NCI-H446 (cell line): ENCODE results near the gene CCDC57.

Source experiments
- DNase-seq, 2 experiments: peaks; one replicate each; lab custom pipeline; 2025; lab: John Stamatoyannopoulos, UW

The CCDC57 gene

DNA sequence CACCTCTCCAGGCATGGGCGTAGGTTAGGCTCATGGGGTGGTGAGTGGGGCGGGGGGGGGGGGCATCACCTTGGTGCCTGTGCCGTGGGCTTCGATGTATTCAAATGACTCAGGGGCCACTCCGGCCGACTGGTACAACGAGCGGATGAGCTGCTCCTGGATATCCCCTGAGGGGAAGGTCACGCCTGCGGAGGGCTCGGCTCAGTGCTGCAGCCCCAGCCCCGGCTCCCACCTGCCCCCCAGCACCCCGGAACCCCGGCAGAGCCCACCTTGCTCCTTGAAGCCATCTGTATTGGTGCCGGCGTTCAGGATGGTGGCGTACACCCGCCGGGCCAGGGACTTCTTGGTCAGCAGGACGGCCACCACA lies 120.0 kb downstream of the CCDC57 start:
- no peak for DNase-seq

DNA sequence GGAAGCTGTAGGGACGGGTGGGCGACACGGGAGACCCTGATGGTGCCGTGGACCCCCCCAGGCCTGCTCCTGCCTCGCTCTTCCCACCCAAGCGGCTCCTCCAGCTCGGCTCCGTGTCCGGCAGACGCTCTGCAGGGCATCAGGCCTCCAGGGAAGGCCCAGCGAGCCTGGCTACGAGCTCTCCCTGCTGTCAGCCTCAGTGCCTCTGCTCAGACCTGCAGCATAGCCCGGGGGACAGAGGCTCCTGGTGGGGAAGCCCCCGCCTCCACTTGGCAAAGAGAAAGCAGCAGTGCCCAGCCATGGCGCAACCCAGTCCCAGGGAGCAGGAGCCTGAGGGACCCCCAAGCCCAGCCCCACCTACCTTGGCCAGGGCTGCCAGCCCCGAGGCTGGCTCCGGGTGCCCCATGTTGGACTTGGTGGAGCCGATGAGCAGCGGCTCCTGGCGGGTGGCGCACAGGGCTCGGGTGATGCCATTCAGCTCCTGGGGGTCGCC lies 120.5 kb downstream of the CCDC57 start:
- DNase-seq, result no peak

DNA sequence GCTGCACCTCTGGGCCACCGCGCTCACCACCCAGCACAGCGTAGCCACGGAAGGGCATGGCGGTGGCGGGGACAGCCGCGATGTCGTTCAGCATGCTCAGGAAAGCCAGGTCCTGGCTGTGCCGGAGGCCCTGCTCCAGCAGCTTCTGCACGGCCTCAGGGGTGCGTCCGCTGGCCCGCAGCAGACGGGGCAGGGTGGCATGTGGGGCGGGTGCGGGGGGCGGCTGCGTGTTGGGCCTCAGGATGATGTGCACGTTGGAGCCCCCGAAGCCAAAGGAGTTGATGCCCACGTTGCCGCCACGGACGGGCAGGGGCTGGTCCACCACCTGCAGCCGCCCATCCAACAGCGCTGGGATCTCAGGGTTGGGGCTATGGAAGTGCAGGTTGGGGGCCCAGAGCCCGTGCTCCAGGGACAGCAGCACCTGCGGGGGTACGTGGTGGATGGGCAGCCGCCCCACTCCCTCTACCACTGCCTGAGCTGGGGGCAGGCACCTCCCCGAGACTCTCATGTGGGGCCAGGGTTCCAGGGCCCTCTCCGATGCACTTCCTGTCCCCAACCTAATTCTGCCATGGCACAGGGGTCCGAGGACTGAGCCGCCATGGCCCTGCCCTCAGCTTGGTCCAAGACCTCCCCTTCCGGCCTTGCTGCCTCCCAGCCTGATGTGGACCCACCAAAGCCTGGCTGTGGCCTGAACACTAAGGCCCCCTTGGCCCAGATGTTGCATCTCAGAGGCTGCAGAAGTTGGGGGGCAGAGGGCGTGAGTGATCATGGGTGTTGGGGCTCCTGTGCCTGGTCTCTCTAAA lies 121.2 kb downstream of the CCDC57 start:
- DNase-seq, result no peak

DNA sequence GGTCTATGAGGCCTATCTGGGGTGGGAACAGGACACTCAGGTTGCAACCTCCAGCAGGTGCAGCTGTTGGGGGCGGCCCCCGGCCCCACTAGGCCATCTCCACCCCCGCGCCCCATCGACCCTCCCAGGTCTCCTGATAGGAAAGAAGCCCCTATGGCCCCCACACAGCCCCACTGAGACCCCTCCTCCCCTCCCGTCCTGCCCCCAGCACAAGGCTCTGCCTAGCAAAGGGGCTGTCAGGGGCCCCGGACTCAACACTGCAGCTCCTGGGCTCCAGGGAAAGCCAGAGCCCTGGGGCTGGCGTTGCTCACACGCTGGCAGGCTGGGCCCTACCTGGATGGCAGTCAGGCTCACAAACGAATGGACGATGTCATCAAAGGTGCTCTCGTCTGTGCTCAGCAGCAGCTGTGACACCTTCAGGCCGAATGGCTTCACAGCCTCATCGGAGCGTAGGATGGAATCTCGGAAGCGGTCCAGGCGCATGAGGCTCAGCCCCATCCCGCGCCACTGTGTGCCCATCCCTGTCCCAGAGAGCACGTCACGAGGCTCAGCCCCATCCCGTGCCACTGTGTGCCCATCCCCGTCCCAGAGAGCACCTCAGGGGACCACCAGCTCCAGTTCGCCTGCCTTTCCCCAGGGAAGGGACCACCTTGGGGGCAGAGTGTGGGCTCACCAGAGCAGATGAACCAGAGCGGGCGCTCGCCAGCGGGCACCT lies 121.9 kb downstream of the CCDC57 start:
- no peak for DNase-seq

DNA sequence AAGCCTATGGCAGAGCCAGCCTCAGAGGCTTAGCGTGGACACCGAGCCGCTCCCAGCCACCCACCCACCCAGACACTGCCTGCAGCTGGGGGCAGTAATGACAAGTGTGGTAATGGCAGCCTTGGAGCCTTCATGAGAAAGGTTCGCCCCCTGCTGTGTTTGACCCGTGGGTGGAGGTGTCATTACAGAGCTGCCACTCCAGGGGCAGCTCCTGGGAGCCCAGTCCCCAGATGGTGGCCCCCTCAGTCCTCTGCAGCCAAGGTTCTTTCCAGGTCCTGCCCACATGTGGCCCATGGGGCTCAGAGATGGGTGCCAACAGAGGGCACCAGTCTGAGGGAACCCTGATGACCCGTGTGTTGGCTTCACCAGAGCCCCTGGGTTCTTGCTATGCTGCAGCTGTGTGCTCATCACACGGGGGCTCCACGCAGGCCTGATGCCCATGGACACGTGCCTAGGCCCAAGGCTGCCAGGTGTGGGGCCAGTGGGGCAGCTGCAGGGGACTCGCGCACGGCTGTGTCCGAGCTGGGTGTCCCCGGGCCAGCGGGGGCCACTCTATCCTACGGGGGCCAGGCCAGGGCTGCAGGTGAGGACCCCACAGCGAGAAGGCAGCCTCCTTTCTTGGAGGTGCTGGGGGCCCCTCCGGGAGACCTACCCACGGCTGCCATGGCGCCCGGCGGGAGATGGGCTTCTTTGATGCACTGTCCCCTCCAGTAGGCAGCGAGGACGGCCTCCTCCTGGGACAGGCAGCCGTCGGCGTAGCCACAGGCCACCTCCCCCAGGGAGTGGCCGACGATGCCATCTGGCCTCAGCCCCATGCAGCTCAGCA lies 122.7 kb downstream of the CCDC57 start:
- no peak for DNase-seq

DNA sequence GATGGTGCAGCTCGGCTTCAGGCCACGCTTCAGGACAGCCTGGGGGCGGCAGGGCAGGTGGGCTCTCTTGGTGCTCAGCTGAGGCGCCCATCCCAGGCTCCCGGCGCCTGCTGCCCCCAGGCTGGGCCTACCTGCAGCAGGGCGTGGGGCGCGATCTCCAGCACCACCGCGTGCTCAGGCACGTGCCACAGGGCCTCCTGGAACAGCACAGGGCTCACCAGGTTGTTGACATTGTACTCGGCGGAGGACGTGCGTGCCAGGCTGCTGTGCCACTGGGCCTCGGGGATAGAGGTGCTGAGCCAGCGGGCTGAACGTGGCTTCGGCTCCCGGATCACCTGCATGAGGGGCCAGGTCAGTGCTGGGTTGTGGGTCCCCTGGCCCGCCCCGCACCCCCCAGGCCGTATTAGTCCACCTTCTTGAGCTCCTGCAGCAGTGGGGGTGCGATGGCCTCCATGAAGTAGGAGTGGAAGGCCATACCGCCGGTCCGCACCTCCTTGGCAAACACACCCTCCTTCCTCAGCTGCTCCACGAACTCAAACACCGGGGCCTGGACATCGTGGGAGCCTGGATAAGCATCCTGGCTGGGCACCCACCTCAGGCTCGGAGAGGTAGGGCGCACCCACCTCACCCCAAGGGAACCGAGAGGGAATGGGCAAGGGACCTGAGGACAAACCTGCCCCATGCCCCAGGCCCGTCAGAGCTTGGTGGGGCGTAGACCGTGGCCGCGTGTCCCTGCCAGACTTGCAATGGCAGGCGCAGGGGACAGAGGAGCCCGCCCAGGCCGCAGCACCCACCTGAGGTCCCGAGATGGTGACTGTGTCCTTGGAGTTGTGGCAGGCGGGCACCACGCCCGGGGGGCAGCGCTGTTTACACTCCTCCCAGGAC lies 123.6 kb downstream of the CCDC57 start:
- DNase-seq, result no peak

DNA sequence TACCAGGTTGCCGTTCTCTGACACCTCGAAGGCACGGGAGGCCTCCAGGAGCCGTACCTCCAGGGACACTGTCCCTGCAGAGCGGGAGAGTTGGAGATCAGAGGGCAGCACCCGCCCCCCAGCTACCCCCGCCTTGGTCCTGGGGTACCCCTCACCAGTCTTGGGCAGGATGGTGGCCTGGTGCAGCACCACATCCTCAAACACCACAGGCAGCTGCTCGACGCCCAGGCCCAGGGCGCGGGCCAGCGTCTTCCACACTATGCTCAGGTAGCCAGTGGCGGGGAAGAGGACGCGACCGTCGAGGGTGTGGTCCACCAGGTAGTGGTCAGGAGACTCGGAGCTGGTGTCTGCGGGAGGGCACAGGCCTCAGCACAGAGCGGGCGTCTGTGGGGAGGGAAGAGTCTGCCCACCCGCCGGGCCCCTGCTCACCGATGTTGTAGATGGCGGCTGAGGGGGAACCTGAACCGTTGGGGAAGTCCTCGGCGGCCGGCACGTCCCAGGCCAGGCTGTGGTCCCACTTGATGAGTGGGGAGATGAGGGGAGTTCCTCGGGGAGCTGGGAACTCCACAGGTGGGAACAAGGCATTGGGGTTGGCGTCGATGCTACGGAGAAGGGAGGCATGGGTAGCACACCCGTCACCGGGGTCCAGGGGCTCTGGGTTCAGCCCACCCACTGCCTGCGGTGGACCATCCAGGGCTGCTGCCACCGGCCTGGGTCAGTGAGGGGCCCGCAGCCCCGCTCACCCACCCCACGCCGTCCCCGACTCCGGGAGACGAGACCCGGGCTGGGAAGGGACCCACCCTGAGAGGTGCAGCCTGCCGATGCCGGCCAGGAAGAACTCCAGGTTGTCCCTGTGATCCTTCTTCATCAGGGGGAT lies 124.4 kb downstream of the CCDC57 start:
- no peak for DNase-seq

DNA sequence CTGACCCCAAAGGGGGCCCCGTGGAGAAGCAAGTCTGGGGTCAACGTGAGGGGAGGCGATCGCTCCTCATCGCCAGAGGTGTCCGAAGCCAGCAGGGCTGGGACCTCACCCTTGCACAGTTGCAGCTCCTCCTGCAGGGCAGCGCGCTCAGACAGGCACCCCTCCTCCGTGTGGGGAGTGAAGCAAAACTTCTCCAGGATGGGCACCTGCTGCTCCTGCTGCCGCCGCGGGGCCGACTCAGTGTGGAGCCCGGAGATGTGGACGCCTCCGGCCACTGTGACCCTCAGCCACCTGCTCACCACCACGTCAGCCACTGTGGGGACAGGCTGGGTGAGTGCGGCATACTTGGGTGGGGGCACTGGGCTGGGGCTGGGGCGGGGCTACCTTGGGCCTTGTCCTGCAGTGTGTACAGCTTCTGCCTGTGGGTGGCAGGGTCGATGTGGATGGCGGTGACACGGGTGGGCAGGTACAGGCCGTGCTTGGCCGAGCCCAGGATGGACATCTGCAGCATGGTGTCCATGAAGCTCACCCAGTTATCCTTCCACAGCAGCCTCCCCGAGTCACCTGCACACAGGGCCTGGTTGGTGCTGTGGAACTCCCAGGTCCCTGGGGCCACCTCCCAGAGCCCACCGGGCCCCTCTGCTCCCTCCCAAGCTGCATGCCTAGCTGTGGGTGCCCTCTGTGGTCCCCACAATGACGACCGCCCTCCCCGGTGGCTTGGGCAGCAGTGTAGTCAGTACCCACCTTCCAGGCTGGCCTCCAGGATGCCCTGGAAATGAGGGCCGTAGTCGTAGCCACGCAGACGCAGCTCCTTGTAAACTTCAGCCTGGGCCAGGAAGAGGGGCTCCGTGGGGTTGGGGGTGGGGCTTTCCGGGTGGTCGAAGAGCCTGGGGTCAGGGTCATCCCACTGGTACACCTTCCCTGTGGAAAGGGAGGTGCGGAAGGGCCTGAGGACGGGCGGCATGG lies 125.4 kb downstream of the CCDC57 start:
- no peak for DNase-seq

DNA sequence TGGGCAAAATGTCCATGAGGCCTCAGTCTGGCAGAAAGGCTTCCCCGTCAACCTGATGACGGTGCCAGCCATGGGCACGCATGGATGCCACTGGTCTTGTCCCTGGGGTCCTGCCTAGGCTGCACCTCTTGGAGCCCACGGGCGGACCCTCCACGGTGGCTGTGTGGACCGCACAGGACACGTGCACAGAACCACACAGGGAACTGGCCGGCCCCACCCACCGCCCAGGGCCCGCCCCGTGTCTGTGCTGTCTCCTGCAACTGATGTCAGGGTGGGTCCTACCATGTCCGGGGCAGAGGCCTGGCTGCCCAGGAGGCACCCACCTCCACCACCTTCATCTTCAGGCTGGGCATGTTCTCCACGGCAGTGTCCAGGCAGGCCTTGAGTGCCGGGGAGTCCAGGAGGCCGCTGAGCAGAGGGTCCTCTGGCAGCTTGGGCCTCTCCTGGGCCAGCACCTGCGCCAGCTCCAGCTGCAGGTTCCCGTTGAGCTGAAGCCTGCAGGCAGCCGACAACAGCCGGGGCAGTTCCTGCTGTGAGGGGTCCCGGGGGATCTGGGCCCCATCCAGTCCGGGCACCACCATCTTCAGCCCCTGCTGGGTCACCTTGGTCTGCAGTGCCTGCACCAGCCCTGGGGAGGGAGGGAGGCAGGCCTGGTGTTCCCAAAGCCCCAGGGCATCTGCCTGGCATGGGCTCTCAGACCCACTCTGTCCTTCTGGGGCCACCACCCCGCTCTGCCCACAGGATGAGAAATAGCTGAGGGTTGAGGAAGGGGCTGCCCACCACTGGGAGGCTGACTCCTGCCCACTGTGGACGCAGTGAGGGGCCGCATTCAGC lies 126.5 kb downstream of the CCDC57 start:
- DNase-seq, result no peak

DNA sequence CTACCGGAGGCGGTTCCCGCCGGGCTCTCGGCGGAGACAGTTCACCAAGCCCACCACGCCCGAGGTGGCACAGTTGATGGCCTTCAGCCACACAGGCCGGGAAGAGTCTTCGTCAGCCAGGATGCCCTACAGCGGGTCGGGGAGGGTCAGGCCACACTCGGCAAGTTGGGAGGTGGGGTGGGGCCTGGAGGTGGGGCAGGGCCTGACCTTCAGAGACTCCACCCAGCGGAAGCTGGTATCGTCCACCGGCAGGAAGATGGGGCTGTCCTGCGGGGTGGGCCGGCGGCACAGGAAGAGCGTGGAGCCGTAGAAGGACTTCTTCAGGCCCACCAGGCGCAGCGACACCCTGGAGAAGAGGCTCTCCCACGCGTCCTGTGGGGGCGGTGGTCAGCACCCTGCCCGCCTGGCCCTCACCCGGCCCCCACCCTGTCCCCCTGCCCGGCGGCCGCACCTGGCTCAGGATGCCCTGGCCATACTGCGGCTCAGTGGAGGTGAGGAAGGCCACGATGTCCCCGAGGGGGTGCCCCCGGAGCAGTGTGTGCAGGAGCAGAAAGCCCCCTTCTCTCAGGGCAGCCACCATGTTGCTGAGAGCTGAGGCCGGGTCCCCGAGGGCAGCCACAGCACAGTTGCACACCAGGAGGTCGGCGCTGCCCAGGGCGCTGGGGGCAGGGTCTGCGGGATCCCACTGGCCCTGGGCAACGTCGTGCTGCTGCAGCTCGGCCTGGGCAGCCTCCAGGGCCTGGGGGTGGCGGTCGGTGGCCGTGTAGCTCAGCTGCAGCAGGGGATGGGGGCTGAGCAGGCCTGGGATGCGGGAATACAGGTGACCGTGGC lies 127.4 kb downstream of the CCDC57 start:
- no peak for DNase-seq

DNA sequence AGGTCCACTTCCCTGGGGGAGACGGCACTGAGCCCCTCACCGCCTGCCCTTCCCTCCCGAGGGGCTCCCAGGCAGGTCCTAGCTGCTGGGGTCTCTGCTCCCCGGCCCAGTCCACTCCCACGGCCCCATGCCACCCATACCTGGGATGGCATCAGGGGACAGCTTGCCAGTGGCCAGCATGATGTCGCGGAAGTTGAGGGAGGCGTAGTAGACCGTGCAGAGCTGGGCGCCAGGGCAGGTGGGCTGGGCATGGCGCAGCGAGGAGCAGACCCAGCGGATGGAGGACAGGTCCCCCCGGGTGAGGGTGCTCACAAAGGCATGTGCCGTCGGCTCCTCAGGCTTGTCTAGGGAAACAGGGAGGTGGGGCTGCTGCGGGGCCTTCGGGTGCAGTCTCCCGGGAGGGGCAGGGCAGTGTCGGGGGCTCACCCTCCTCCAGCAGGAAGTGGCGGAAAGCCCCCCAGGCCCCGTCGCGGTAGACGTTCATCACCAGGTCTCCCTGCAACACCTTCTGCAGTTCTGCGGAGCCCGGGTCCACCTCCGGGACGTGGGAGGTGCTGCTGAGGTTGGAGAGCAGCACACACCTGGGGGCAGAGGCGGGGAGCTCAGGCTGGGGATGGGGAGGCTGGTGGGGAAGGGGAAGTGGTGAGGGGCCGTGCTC lies 128.1 kb downstream of the CCDC57 start:
- DNase-seq, result no peak

DNA sequence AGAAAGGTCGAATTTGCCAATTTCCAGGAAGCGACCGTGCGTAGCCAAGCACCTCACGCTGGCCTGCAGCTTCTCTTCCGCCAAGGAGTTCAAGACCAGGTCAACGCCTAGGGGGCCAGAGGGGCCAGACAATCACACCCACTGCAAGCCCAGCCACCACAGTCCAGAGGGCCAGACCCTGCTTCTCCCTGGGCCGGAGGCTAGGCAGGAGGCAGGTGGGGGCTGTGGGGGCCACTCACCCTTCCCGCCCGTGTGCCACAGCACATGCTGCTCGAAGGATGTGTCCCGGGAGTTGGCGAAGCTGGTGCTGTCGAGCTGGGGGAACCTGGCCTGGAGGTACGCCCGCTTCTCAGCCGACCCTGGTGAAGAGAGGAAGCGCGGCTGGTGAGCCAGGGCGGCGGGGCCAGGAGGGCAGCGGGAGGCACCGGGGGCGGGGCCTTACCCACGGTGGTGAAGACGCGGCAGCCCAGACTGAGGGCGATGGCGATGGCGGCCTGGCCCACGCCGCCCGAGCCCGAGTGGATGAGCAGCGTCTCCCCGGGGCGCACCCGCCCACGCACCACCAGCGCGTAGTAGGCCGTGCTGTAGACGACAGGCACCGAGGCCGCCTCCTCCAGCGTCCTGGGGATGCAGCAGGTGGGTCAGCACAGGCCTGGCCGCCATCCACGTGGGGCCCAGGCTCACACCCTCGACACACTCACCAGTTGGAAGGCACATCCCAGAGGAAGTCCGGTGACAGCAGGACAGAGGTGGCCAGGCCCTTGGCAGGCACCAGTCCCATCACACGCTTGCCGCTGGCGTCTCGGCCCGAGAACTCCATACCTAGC lies 128.9 kb downstream of the CCDC57 start:
- no peak for DNase-seq

DNA sequence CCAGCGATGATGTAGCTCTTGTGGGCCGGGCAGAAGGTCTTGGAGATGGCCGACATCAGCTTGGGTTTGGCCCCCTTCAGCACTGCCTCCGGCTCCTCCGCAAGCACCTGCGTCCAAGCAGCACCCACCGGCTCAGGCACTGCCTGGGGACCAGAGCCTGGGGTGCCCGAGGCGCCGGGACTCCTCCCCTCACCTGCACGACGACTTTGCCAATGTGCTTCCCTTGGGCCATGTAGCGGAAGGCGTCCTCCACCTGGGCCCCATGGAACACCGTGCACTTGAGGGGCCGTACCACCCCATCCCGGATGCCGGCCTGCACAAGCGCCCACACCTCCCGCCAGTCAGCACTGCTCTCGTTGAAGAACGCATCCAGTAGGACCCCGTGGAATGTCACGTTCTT lies 129.6 kb downstream of the CCDC57 start:
- no peak for DNase-seq

DNA sequence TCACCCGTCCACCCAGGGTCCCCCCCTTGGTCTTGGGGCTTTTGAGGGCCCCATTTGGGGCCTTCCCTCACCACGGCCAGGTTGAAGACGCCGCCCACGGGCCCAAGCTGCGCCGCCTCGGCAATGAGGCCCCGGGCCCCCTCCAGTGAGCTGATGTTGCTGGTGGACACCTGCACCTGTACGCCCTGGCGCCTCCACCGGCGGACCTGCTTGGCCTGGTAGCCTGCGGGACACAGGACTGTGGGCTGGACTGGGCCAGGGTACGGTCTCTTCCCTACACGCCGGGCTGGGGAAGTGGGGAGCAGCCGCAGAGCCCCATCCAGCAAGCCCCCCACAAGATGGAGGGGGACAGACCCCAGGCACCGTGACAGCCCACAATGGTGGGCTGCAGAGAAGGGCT lies 130.2 kb downstream of the CCDC57 start:
- DNase-seq, result no peak

DNA sequence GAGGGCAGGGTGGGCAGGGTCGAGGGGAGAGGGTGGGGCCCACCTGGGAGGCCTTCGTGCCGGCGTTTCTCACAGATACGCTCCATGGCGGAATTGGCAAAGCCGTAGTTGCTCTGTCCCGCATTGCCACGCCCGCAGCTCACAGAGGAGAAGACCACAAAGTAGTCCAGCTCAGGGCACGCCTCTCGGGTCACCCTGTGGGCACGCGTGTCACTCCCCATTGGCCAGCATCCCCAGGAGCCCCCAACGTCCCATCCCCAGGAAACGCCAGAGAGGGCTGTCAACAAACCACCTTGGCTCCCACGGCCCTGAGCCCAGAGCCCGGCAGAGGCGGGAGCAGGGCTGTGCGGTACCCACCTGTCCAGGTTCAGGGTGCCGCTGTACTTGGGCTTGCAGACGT lies 130.7 kb downstream of the CCDC57 start:
- no peak for DNase-seq

DNA sequence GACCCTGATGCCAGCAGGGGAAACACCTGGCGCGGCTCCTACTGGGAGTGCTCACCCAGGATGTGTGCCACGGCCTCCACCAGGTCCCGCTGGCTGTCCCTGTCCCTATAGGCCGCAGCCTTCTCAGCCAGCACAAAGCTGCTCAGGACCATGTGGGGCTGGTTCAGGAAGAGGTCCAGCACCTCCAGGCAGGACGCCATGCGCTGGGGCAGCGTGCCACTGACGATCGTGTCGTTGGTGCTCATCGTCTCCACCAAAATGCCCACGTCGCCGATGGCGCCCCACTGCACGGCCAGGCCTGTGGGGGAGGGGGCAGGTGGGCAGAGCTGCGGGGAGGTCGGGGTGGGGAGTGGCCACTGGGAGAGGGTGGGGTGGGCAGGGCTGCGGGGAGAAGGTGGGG lies 131.1 kb downstream of the CCDC57 start:
- DNase-seq, result no peak
